ENCODE results near the gene TNRC6B. TPM values are rescaled to one million over a fixed set of nuclear protein-coding genes. Genes with fewer than 3 reads are reported as not detected.

The TNRC6B gene
- polyA plus RNA-seq, 3 donors = 7.2 to 16.5 (median 11.8) TPM

DNA sequence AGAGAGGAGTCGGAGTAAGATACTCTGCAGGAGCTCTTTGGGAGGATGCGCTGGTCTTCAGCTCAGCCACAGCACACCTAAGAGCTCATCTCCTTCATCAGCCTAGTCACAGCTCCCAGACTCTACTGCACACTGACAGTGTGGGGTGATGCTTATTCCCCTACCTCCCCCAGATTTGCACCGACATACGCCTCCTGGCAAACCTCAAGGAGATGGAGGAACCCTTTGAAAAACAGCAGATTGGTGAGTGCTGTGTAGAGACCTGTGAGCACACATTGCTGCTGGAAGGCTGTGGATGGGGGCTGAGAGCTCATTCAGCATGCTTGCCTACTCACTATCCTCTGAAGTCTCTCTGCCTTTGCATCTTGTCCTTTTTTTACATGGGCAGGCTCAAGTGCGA is 183.4 kb downstream of the TNRC6B start:
- DNase-seq = no peak
- 93% methylated on average over 3 of the region's 5 CpGs for WGBS (ENCODE audit: insufficient coverage)

DNA sequence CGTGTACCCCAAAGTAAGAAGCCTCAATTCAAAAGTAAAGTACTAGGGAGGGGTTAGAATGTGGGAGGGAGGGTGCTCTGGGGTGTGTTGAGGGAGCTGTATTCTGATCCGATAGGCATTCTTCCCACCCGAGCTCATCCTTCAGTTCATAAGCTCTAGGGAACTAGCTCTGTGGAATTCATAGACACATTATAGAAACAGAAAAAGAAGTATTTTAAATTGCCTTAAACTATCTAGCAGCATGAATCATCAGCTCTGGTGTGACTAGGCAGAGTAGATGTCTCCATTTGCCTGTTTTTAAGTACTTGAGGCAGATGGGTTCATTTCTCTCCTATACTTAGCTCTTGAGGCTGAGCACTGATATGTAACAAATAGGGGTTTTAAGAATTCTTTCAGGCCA is 185.3 kb downstream of the TNRC6B start:
- no peak overlapping the region for H2AFZ ChIP-seq (ENCODE audit: insufficient read depth, low read depth, low read length, poor library complexity, severe bottlenecking)
- no peak overlapping the region for H3K9ac ChIP-seq (ENCODE audit: insufficient read depth, low read length, poor library complexity, severe bottlenecking)
- Mint-ChIP-seq H3K36me3 (peaks cover 95 to 98% of the 10 kb centered on the region in 2 donors), H3K4me1 (no peaks in the 10 kb centered on the region), H3K9me3 (no peaks in the 10 kb centered on the region), H3K4me3 (no peak overlapping the region), H3K27ac (peak overlapping the region in 1 of 7 donors; percentile 61), H3K27me3 (ENCODE audit: low read depth in 3 of 3) (peaks cover 0 to 2% (median 0%) of the 10 kb centered on the region in 3 donors)
- H3K27me3 ChIP-seq (ENCODE audit: control insufficient read depth in 2 of 2, insufficient read depth in 2 of 2, low read length in 2 of 2) = no peaks in the 10 kb centered on the region
- no peaks in the 10 kb centered on the region for H3K9me3 ChIP-seq (replicated peaks in 1 of 2; ENCODE audit: control insufficient read depth in 1 of 2, insufficient read depth in 1 of 2, low read length in 2 of 2)
- no CpG with 5 or more reads among the region's 3 CpGs for WGBS (ENCODE audit: insufficient coverage)
- no peak overlapping the region for H3K4me3 ChIP-seq (replicated peaks in 1 of 3; ENCODE audit: low read depth in 2 of 3, low read length in 3 of 3)
- no peak overlapping the region for H3K4me2 ChIP-seq (replicated peaks; ENCODE audit: extremely low read depth, low read length, poor library complexity, severe bottlenecking)
- no peaks in the 10 kb centered on the region for H4K20me1 ChIP-seq (ENCODE audit: insufficient read depth, low read length)
- H3K36me3 ChIP-seq (replicated peaks in 1 of 2; ENCODE audit: control insufficient read depth in 1 of 2, insufficient read depth in 2 of 2, low read length in 2 of 2) = peaks cover 94 to 100% of the 10 kb centered on the region in 2 donors
- intact Hi-C loops (cut with micrococcal nuclease) = no loop called here
- H3K27ac ChIP-seq (ENCODE audit: low read depth in 1 of 2, low read length in 2 of 2) = no peak overlapping the region
- TF ChIP-seq, protein P1, sequence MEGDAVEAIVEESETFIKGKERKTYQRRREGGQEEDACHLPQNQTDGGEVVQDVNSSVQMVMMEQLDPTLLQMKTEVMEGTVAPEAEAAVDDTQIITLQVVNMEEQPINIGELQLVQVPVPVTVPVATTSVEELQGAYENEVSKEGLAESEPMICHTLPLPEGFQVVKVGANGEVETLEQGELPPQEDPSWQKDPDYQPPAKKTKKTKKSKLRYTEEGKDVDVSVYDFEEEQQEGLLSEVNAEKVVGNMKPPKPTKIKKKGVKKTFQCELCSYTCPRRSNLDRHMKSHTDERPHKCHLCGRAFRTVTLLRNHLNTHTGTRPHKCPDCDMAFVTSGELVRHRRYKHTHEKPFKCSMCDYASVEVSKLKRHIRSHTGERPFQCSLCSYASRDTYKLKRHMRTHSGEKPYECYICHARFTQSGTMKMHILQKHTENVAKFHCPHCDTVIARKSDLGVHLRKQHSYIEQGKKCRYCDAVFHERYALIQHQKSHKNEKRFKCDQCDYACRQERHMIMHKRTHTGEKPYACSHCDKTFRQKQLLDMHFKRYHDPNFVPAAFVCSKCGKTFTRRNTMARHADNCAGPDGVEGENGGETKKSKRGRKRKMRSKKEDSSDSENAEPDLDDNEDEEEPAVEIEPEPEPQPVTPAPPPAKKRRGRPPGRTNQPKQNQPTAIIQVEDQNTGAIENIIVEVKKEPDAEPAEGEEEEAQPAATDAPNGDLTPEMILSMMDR (IDR thresholded peaks at IDR 0.05) = no peak
- DNase-seq = no peak
- no peaks in the 10 kb centered on the region for H3K4me1 ChIP-seq (ENCODE audit: control insufficient read depth in 1 of 2, insufficient read depth in 2 of 2, low read length in 2 of 2)
- H3K79me2 ChIP-seq (ENCODE audit: insufficient read depth, low read length) = no peaks in the 10 kb centered on the region

More for the DNA sequence above, 183.4 kb downstream of the TNRC6B start:
- Histone ChIP-seq H3K27me3 (ENCODE audit: control insufficient read depth in 2 of 2, insufficient read depth in 2 of 2, low read length in 2 of 2) (no peaks in the 10 kb centered on the region), H4K20me1 (ENCODE audit: insufficient read depth, low read length) (no peaks in the 10 kb centered on the region), H3K9me3 (replicated peaks in 1 of 2; ENCODE audit: control insufficient read depth in 1 of 2, insufficient read depth in 1 of 2, low read length in 2 of 2) (no peaks in the 10 kb centered on the region), H2AFZ (ENCODE audit: insufficient read depth, low read depth, low read length, poor library complexity, severe bottlenecking) (no peak overlapping the region), H3K79me2 (ENCODE audit: insufficient read depth, low read length) (no peaks in the 10 kb centered on the region), H3K4me2 (replicated peaks; ENCODE audit: extremely low read depth, low read length, poor library complexity, severe bottlenecking) (no peak overlapping the region), H3K9ac (ENCODE audit: insufficient read depth, low read length, poor library complexity, severe bottlenecking) (no peak overlapping the region), H3K4me1 (ENCODE audit: control insufficient read depth in 1 of 2, insufficient read depth in 2 of 2, low read length in 2 of 2) (no peaks in the 10 kb centered on the region), H3K4me3 (replicated peaks in 1 of 3; ENCODE audit: low read depth in 2 of 3, low read length in 3 of 3) (no peak overlapping the region), H3K27ac (ENCODE audit: low read depth in 1 of 2, low read length in 2 of 2) (no peak overlapping the region), H3K36me3 (replicated peaks in 1 of 2; ENCODE audit: control insufficient read depth in 1 of 2, insufficient read depth in 2 of 2, low read length in 2 of 2) (peaks cover 85 to 99% of the 10 kb centered on the region in 2 donors)
- intact Hi-C loops (cut with micrococcal nuclease) = no loop called here
- Mint-ChIP-seq H3K27me3 (ENCODE audit: low read depth in 3 of 3) (peaks cover 0 to 3% (median 0%) of the 10 kb centered on the region in 3 donors), H3K27ac (peak overlapping the region in 1 of 7 donors; percentile 10), H3K4me3 (no peak overlapping the region), H3K4me1 (no peaks in the 10 kb centered on the region), H3K9me3 (no peaks in the 10 kb centered on the region), H3K36me3 (peaks cover 87 to 97% of the 10 kb centered on the region in 2 donors)
- TF ChIP-seq, protein P1 (IDR thresholded peaks at IDR 0.05) = no peak
